GM12891 (cell line): ENCODE results near the gene ELP6.

Experiments used
- POLR2A ChIP-seq: IDR thresholded peaks from 2 replicates; pipeline ENCODE4 v1.6.1; 2011; ENCODE audit warnings: low read depth, low read length, control low read depth
- POLR2AphosphoS5 ChIP-seq: IDR thresholded peaks from 2 replicates; pipeline ENCODE4 v1.6.1; 2011; ENCODE audit warnings: low read depth, low read length, control low read depth
- POU2F2 ChIP-seq: IDR thresholded peaks from 2 replicates; pipeline ENCODE4 v1.6.1; 2011; ENCODE audit warnings: low read depth, mild to moderate bottlenecking, control low read depth, low read length, moderate library complexity
- TAF1 ChIP-seq: IDR thresholded peaks from 2 replicates; pipeline ENCODE4 v1.6.1; 2011; ENCODE audit warnings: low read depth, low read length, control low read depth

DNA sequence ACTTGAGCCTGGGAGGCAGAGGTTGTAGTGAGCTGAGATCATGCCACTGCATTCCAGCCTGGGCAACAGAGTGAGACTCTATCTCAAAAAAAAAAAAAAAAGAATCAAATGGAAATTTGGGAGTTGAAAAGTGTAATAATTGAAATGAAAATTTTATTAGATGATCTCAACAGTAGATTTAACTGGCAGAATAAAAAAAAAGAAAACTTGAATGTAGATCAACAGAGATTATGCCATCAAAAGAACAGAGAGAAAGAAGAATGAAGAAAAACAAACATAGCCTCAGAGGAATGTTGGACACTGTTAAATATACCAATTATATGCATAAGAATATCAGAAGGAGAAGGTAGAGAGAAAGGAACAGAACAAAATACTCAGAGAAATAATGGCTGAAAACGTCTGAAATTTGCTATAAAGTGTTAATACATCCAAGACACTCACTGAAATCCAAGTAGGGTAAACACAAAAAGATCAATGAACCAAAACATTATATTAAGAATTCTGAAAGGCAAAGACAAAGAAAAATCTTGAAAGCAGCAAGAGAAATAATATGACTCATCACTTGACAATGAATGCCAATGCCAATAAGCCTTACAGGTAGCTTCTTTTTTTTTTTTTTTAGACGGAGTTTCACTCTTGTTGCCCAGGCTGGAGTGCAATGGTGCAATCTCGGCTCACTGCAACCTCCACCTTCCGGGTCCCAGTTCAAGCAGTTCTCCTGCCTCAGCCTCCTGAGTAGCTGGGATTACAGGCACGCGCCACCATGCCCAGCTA, 14.6 kb upstream of the ELP6 start:
- TF ChIP-seq TAF1 (no peak), POLR2AphosphoS5 (no peak), POU2F2 (no peak), POLR2A (no peak)
